ENCODE measurements around the gene LCN9. TPM values are rescaled to one million over a fixed set of nuclear protein-coding genes. Genes with fewer than 3 reads are reported as not detected.
"Not testable (repeated sequence)": the region's sequence is repeated elsewhere in the genome, so short reads cannot be mapped to it uniquely, and the experiment has no call there.

Gene LCN9
- total and polyA plus RNA-seq, 2 donors from 2014 or later = not detected

DNA sequence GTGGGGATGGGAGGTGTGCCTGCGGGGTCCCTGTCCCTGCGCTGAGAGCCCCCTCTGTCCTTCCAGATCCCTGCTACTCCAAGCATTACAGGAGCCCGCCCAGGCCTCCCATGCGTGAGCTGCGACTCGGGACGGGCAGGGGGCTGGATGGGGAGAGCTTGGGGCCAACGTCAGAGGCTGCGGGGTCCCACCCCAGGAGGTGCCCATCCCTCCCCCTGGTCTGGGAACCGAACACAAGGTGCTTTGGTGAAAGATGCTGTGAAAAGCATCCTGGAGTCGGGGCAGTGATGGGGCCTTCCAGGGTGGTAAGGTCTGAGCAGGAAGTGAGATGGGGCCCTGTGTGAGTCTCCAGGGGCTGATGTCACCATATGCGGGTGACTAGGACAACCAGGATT lies 2.7 kb downstream of the LCN9 start:
- DNase-seq = peak in 1 of 5 donors; percentile 53
- no peaks in the 10 kb centered on the region for H3K27me3 ChIP-seq (ENCODE audit: control insufficient read depth, insufficient read depth, low read length)

DNA sequence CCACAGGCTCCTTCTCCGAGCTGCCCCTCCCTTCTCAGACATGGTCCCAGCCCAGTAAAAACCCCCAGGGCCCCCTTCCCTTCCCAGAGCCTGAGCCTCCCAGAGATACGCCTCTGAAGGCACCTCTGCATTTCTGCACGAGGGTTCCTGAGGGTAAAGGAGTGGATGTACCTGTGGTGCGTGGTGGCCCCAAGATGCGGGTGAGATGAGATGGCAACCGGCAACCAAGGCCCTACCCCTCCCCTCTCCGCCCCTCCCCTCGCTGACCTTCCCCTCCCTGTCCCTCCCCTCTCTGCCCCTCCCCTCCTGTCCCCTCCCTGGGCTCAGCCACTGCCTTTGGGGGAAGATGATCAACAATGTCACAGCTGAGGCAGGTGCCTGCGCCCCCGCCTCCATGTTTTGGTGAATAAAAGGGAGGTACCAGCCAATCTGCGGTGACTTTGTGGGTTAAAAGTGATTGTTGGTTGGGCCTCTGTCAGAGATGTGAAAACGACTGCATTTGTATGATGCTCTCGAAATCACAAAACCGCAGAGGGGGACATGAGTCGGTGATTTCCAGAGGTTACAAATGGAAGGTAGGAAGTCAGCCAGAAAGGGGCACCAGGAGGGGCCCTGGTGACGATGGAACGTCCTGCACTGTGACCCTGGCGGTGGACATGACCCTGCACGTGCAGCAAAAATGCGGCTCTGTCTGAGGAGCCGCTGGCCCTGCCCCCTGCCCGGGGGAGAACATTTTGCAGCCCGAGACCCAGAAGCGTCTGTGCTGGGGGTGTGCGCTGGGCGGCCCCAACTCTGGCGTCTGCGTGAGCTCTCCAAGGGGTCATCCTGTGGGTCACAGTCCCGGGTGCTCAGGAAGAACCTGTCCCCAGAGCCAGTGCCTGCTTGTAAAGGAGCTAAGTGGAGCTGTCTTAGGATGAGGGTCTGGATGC lies 3.7 kb downstream of the LCN9 start:
- no peaks in the 10 kb centered on the region for H3K9me3 ChIP-seq (ENCODE audit: control insufficient read depth in 2 of 3, insufficient read depth in 1 of 3, low read length in 3 of 3)
- no peaks in the 10 kb centered on the region for H3K4me1 ChIP-seq (ENCODE audit: control insufficient read depth in 2 of 3, insufficient read depth in 2 of 3, low read depth in 1 of 3, low read length in 3 of 3)
- H3K9ac ChIP-seq (ENCODE audit: low read length in 3 of 3) = no peak overlapping the region
- H3K36me3 ChIP-seq (ENCODE audit: control insufficient read depth in 2 of 3, insufficient read depth in 3 of 3, low read length in 3 of 3) = no peaks in the 10 kb centered on the region
- peak in 2 of 5 donors; percentile 16 to 65 for DNase-seq
- intact Hi-C loops (cut with DNase I) = no loop called here
- TF ChIP-seq, protein P1, sequence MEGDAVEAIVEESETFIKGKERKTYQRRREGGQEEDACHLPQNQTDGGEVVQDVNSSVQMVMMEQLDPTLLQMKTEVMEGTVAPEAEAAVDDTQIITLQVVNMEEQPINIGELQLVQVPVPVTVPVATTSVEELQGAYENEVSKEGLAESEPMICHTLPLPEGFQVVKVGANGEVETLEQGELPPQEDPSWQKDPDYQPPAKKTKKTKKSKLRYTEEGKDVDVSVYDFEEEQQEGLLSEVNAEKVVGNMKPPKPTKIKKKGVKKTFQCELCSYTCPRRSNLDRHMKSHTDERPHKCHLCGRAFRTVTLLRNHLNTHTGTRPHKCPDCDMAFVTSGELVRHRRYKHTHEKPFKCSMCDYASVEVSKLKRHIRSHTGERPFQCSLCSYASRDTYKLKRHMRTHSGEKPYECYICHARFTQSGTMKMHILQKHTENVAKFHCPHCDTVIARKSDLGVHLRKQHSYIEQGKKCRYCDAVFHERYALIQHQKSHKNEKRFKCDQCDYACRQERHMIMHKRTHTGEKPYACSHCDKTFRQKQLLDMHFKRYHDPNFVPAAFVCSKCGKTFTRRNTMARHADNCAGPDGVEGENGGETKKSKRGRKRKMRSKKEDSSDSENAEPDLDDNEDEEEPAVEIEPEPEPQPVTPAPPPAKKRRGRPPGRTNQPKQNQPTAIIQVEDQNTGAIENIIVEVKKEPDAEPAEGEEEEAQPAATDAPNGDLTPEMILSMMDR (IDR thresholded peaks at IDR 0.05; ENCODE audit: borderline replicate concordance, extremely low read depth, insufficient read depth) = no peak
- no peak overlapping the region for H3K27ac ChIP-seq (ENCODE audit: low read depth in 2 of 2, low read length in 2 of 2)
- no peaks in the 10 kb centered on the region for H3K27me3 ChIP-seq (ENCODE audit: control insufficient read depth, insufficient read depth, low read length)
- no peak for FAIRE-seq
- H3K4me3 ChIP-seq (ENCODE audit: low read length in 3 of 3) = no peak overlapping the region

More for the DNA sequence above, 2.7 kb downstream of the LCN9 start:
- Histone ChIP-seq H3K9ac (ENCODE audit: low read length in 3 of 3) (no peak overlapping the region), H3K4me1 (ENCODE audit: control insufficient read depth in 2 of 3, insufficient read depth in 2 of 3, low read depth in 1 of 3, low read length in 3 of 3) (no peaks in the 10 kb centered on the region), H3K36me3 (ENCODE audit: control insufficient read depth in 2 of 3, insufficient read depth in 3 of 3, low read length in 3 of 3) (no peaks in the 10 kb centered on the region), H3K9me3 (ENCODE audit: control insufficient read depth in 2 of 3, insufficient read depth in 1 of 3, low read length in 3 of 3) (no peaks in the 10 kb centered on the region), H3K4me3 (ENCODE audit: low read length in 3 of 3) (no peak overlapping the region), H3K27ac (ENCODE audit: low read depth in 2 of 2, low read length in 2 of 2) (no peak overlapping the region)
- intact Hi-C loops (cut with DNase I) = no loop called here
- TF ChIP-seq, protein P1 (IDR thresholded peaks at IDR 0.05; ENCODE audit: borderline replicate concordance, extremely low read depth, insufficient read depth) = no peak
- FAIRE-seq = no peak

DNA sequence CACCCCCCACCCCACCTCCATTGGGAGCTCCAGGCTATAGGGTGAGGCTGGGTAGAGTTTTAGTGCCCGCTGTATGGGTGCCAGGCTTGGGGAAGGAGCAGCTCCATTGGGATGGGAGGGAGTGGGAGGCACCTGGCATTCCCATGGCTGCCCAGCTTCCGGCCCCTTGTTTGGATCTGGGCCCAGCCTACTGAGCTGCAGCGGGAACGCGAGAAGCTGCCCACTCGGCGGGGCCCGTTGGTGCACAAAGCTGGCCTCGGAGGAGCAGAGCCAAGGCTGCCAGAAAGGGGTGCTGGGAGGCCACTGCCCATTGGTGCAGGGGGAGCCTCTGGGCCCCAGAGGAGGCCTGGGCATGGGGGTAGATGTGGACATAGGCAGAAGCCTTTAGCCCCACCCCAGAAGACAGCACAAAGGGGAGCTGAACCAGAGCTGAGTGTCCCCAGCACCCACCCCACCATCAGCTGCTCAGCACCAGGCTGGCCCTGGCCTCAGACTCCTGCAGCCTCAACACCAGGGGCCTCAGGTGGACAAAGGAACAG lies 4.4 kb downstream of the LCN9 start:
- Histone ChIP-seq H3K4me1 (ENCODE audit: control insufficient read depth in 2 of 3, insufficient read depth in 2 of 3, low read depth in 1 of 3, low read length in 3 of 3) (no peaks in the 10 kb centered on the region), H3K27me3 (ENCODE audit: control insufficient read depth, insufficient read depth, low read length) (no peaks in the 10 kb centered on the region), H3K9ac (ENCODE audit: low read length in 3 of 3) (no peak overlapping the region), H3K27ac (ENCODE audit: low read depth in 2 of 2, low read length in 2 of 2) (no peak overlapping the region), H3K36me3 (ENCODE audit: control insufficient read depth in 2 of 3, insufficient read depth in 3 of 3, low read length in 3 of 3) (no peaks in the 10 kb centered on the region), H3K4me3 (ENCODE audit: low read length in 3 of 3) (no peak overlapping the region), H3K9me3 (ENCODE audit: control insufficient read depth in 2 of 3, insufficient read depth in 1 of 3, low read length in 3 of 3) (no peaks in the 10 kb centered on the region)
- FAIRE-seq = no peak
- TF ChIP-seq, protein P1 (IDR thresholded peaks at IDR 0.05; ENCODE audit: borderline replicate concordance, extremely low read depth, insufficient read depth) = no peak
- peak in 2 of 5 donors; percentile 26 to 62 for DNase-seq
- intact Hi-C loops (cut with DNase I) = no loop called here

DNA sequence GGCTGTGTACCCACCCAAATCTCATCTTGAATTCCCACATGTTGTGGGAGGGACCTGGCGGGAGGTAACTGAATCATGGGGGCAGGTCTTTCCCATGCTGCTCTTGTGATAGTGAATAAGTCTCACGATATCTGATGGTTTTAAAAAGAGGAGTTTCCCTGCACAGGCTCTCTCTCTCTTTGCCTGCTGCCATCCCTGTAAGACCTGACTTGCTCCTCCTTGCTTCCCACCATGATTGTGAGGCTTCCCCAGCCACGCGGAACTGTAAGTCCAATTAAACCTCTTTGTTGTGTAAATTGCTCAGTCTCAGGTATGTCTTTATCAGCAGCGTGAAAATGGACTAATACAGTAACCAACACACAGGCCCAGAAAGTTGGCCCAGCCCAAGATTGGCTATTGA lies 5.9 kb downstream of the LCN9 start:
- H3K9me3 ChIP-seq (ENCODE audit: control insufficient read depth in 2 of 3, insufficient read depth in 1 of 3, low read length in 3 of 3); H3K9ac ChIP-seq (ENCODE audit: low read length in 3 of 3); FAIRE-seq; DNase-seq; intact Hi-C loops (cut with DNase I); H3K27me3 ChIP-seq (ENCODE audit: control insufficient read depth, insufficient read depth, low read length); H3K4me3 ChIP-seq (ENCODE audit: low read length in 3 of 3); H3K4me1 ChIP-seq (ENCODE audit: control insufficient read depth in 2 of 3, insufficient read depth in 2 of 3, low read depth in 1 of 3, low read length in 3 of 3); H3K27ac ChIP-seq (ENCODE audit: low read depth in 2 of 2, low read length in 2 of 2); H3K36me3 ChIP-seq (ENCODE audit: control insufficient read depth in 2 of 3, insufficient read depth in 3 of 3, low read length in 3 of 3): not testable (repeated sequence)
